Measurements from ENCODE around the gene TPM1. TPM values are rescaled to one million over a fixed set of nuclear protein-coding genes. Genes with fewer than 3 reads are reported as not detected.
A peak's percentile ranks its signal among the peaks of the same experiment; 100 is the strongest.

Gene TPM1
- total RNA-seq, 4 donors from 2014 or later, result 656 to 1,383 (median 909) TPM

- no peaks in the 10 kb centered on the region for H3K36me3 ChIP-seq
- H3K27ac ChIP-seq, result peak overlapping the region; percentile 86 to 96 (median 91)
- peaks cover 72 to 73% of the 10 kb centered on the region in 2 donors for H3K4me1 ChIP-seq
- H3K27me3 ChIP-seq, result no peaks in the 10 kb centered on the region
- H3K9me3 ChIP-seq, result no peaks in the 10 kb centered on the region
- intact Hi-C loops (cut with DNase I; ENCODE audit: low total_unique reads), result no loop called here
- DNase-seq (no peak), ATAC-seq (no peak)
- in situ Hi-C loops (cut with MboI; ENCODE audit: low sequenced_read_pairs in 4 of 4), result loop anchor here in 1 of 4 donors (5.0 kb wide), 1 partner anchor 36 kb away; no protein-coding TSS in a partner anchor
- peak overlapping the region; percentile 72 to 94 (median 80) for H3K4me3 ChIP-seq
- no peak for TF ChIP-seq CTCF (IDR thresholded peaks at IDR 0.05 in 4 of 5, conservative IDR thresholded peaks at IDR 0.05 in 1 of 5)
- no peak for TF ChIP-seq POLR2A (IDR thresholded peaks at IDR 0.05)
These were observed 8.9 kb downstream of the TPM1 start for GRCh38 chr15:63051156-63052066.

GRCh38 chr15:63052077-63052841 is 9.7 kb downstream of the TPM1 start:
- no peaks in the 10 kb centered on the region for H3K27me3 ChIP-seq
- in situ Hi-C loops (cut with MboI; ENCODE audit: low sequenced_read_pairs in 4 of 4), result loop anchor here in 1 of 4 donors (5.0 kb wide), 1 partner anchor 35 kb away; no protein-coding TSS in a partner anchor
- H3K36me3 ChIP-seq, result peaks cover 0 to 1% of the 10 kb centered on the region in 2 donors
- H3K9me3 ChIP-seq, result no peaks in the 10 kb centered on the region
- TF ChIP-seq POLR2A (IDR thresholded peaks at IDR 0.05) (no peak), CTCF (IDR thresholded peaks at IDR 0.05 in 4 of 5, conservative IDR thresholded peaks at IDR 0.05 in 1 of 5) (no peak)
- peak overlapping the region; percentile 86 to 96 (median 91) for H3K27ac ChIP-seq
- H3K4me1 ChIP-seq, result peaks cover 64 to 72% of the 10 kb centered on the region in 2 donors
- DNase-seq, result no peak
- H3K4me3 ChIP-seq, result peak overlapping the region; percentile 3 to 94 (median 13)
- ATAC-seq, result no peak
- intact Hi-C loops (cut with DNase I; ENCODE audit: low total_unique reads), result no loop called here

GRCh38 chr15:63052961-63053698 is 10.6 kb downstream of the TPM1 start:
- intact Hi-C loops (cut with DNase I; ENCODE audit: low total_unique reads), result no loop called here
- Histone ChIP-seq H3K36me3 (peaks cover 0 to 10% of the 10 kb centered on the region in 2 donors), H3K27me3 (no peaks in the 10 kb centered on the region), H3K9me3 (no peaks in the 10 kb centered on the region), H3K4me1 (peaks cover 58 to 67% of the 10 kb centered on the region in 2 donors), H3K4me3 (peak overlapping the region in 3 of 4 donors; percentile 12 to 14 (median 13)), H3K27ac (peak overlapping the region; percentile 86 to 96 (median 91))
- ATAC-seq (peak; percentile 52 to 77), DNase-seq (peak; percentile 70)
- TF ChIP-seq POLR2A (IDR thresholded peaks at IDR 0.05), result peak in 1 of 2 donors; percentile 54
- no peak for TF ChIP-seq CTCF (IDR thresholded peaks at IDR 0.05 in 4 of 5, conservative IDR thresholded peaks at IDR 0.05 in 1 of 5)
- in situ Hi-C loops (cut with MboI; ENCODE audit: low sequenced_read_pairs in 4 of 4), result loop anchor here in 1 of 4 donors (5.0 kb wide), 1 partner anchor 34 kb away; no protein-coding TSS in a partner anchor

- H3K36me3 ChIP-seq, result peaks cover 0 to 22% of the 10 kb centered on the region in 2 donors
- H3K9me3 ChIP-seq, result no peaks in the 10 kb centered on the region
- H3K27me3 ChIP-seq, result no peaks in the 10 kb centered on the region
- ATAC-seq, result no peak
- intact Hi-C loops (cut with DNase I; ENCODE audit: low total_unique reads) (no loop called here), in situ Hi-C loops (cut with MboI; ENCODE audit: low sequenced_read_pairs in 4 of 4) (loop anchor here in 1 of 4 donors (5.0 kb wide), 1 partner anchor 33 kb away; no protein-coding TSS in a partner anchor)
- H3K27ac ChIP-seq, result peak overlapping the region; percentile 86 to 96 (median 91)
- peak overlapping the region in 3 of 4 donors; percentile 13 to 17 (median 14) for H3K4me3 ChIP-seq
- DNase-seq, result no peak
- peaks cover 49 to 64% of the 10 kb centered on the region in 2 donors for H3K4me1 ChIP-seq
- TF ChIP-seq CTCF (IDR thresholded peaks at IDR 0.05 in 4 of 5, conservative IDR thresholded peaks at IDR 0.05 in 1 of 5) (no peak), POLR2A (IDR thresholded peaks at IDR 0.05) (no peak)
These were observed 11.7 kb downstream of the TPM1 start for GRCh38 chr15:63054281-63054683.

Measured in gastrocnemius medialis (tissue), 4 donors.